Cerebellar nuclear complex (tissue), 1 donor: Measurements from ENCODE around the gene WDTC1.

Experiments
- DNase-seq, 2 experiments: peaks; one replicate each; lab custom pipeline; 2025; lab: John Stamatoyannopoulos, UW

The WDTC1 gene

DNA sequence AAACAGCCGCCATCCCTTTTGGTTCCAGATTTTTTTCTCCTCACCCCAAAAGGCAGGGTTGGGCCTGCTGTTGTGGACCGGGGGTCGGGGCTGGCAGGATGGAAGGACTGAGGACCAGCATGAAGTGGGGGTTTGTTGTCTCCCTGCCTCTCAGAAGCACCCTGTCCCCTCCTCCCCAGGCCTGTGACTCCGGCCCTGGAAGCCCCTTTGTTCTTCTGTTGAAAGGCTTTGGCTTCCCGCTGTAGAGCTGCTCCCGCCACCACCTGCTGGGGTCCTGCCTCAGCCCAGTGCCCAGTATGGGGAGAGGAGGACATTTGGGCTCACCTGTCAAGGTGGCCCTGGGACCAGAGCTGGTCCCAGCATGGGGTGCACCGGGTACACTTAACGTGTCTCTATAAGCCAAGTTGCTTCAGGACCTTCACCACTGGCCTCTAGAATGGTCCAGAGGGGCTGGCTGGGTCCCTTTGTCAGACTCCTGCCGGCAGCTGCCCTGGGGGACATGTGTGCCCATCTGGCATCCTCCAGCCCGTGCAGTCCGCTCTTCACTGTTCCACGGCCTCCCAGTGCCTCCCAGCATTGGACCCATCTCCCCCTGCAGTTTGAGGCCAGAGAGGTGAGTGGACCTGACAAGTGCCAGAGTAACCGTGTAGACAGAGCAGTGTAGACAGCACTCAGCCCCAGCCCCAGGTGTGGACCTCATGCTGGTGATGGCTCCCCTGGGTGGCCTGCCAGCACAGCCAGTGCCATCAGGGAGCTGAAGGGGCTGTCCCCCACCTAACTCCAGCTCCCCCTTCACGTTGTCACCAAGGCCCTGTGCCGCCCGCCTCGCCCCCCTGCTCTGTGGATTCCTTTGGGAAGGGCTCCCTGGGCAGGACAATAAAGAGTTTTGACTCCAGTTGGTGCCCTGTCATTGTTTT, 101.3 kb downstream of the WDTC1 start:
- no peak for DNase-seq

DNA sequence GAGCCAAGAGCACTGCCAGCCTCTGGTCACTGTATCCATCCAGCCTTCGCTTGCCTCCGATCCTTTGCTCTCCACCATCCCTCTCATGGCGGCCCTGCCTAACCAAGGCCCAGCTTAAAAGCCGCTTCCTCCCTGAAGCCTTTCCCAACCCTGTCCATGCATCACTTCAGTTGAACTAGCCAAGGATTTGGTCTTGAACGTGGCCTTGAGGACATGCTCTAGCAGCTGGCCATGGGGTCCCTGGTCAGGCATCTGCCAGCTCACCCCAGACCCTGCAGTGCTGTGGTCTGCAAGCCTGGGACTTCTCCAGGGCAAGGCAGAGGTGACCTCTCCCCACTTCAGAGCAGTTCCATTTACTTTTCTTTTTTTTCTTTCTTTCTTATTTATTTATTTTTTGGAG, 102.3 kb downstream of the WDTC1 start:
- no peak for DNase-seq

DNA sequence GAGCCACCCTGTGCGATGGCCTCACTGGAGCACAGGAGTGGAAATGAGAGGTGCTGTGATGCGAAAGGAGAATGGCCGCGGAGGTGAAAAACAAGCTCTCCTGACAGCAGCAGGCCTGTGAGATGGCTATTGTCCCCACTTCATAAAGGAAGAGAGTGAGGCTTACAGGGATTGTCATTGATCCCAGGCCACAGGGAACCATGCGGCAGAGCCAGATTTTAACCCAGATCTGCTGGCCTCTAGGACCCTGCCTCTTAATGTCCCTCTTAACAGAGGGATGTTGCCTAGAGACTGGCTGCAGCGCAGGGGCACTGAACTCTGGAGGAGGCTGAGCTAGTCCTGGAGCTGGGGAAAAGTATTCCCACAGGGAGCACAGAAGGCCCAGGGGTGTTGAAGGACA, 104.3 kb downstream of the WDTC1 start:
- DNase-seq: no peak

DNA sequence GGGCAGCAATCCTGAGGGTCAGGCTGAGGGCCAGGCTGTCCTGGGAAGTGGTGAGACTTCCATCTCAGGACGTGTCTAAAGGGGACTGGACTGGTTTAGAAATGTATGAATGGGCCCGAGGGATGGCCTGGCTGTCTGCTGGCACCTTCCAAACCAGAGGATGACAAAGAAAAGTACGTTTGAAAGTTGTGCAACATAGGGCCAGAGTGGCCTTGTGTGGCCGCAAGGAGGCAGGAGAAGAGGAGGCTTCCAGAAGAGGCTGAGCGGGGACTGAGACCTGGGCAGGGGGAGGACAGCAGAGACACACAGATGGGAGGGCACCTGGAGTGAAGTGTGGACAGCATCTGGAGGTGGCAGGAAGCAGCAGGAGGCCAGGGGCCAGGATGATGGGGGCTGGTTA, 104.8 kb downstream of the WDTC1 start:
- no peak for DNase-seq

DNA sequence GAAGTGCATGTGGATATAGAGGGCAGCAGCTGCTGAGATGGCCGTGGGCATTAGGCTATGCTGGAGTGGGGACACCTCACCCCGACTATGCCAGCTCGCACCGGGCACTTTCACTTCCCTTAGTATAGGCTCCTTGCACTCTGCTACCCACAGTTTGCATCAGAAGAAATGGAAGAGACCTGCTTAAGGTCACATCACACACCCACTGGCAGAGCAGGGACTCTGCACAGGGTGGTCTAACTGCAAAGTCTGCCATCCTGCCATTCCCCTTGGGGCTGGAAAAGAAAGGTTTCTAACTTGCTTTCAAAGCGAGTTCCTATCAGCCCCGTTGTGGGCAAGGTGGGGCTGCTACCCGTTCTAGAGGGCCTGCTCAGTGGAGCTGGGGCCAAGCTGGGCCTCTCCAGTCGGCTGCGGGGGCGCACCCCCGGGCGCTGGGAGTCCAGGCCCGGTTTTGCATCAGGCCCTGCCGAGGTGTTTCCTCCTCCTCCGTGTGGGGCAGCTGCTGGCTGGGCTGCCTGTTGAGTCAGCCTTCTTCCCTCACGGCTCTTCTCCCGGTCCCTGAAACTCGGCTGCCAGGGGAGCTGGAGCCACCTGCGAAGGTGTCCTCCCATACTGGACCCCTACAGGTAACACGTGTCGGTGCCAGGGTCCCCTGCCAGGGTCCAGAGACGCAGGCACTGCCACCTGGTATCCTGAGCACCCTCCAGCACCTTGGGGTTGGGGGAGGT, 107.3 kb downstream of the WDTC1 start, which contains the start of gene SYTL1:
Gene SYTL1, plus strand, starts transcription at position 498 of the 728 bp plus-strand sequence. CDS start 3,313 bp downstream, outside the sequence.
- DNase-seq: peak in 1 of 2 experiments; percentile 50

DNA sequence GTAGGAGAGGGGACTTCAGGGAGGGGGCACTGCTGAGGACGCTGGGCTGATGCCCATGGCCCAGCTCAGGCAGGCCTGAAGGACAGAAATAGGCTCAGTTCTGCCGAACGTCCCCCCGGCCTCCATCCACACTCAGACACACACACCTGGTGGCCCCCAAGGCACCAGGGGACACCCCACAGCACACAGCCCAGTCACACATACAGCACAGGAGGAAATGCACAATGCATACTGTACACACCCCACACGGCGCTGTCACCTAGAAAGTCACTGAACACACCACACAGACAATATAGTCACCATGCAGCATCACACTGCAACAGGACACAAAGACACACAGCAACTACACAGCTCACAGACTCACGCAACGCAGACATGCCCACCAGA, 108.0 kb downstream of the WDTC1 start:
- DNase-seq: no peak

DNA sequence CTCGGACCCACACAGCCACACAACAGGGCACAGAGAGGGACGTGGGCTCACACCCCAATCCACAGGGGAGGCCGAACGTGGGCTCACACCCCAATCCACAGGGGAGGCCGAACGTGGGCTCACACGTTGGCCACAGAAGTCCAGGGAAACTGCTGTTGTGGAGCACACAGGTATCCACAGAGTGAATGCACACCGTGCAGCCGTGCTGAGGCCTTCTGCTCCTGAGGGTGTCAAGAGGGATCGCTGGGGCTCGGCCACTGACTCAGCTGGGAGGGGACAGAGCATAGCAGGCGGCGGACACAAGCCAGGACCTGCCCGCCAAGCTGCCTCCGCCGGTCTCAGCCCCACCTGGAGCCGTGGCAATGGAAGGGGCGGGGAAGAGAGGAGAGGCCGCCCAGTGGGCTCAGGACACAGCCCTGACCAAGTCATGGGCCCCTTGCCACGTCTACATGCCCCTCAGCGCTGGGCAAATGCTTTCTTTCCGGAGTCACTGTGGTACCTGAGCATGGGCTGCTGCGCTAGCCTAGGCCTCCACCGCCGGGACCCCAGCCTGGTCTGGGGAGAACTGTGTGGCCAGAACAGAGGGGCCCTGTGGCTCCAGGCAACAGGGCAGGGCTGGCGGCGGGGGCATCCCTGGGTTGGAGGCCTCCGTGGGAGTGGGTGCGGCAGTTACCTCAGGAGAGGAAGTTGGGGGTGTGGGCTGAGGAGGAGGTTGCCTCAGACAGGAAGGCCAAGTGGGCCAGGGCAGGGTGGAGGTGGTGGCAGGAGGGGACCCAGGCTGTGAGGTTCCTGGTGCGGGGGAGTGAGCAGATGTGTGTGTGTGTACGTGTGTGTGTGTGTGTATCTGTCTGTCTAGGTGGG, 108.6 kb downstream of the WDTC1 start:
- peak in 1 of 2 experiments; percentile 43 for DNase-seq

DNA sequence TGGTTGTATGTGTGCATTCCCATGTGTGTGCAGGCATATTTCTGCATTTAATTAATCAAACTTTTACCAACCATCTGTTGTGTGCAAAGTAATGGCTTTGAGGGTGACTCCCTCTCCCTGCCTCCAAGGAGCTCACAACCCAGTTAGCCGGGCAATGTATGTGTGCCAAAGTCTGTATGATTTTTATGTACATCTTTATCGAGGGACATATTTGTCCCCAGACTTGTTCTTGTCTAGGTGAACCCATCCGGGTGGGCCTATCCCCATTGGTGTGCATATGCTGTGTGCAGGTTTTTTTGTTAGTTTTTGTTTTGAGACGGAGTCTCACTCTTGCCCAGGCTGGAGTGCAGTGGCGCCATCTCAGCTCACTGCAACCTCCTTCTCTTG, 109.2 kb downstream of the WDTC1 start:
- no peak for DNase-seq

DNA sequence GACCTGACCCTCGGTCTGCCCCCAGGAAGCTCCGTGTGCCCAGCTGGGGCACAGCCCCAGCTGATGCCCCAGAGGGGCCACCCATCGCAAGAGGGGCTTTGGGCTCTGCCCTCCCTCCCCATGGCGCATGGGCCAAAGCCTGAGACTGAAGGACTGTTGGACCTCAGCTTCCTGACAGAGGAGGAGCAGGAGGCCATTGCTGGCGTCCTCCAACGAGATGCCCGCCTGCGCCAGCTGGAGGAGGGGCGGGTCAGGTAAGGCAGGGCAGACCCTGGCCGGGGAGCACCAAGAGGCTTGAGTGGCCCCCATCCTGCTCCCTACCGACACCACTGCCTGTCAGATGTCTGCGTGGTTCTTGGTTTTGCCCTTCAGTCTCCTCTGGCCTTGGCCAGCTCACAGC, 110.8 kb downstream of the WDTC1 start:
- no peak for DNase-seq

DNA sequence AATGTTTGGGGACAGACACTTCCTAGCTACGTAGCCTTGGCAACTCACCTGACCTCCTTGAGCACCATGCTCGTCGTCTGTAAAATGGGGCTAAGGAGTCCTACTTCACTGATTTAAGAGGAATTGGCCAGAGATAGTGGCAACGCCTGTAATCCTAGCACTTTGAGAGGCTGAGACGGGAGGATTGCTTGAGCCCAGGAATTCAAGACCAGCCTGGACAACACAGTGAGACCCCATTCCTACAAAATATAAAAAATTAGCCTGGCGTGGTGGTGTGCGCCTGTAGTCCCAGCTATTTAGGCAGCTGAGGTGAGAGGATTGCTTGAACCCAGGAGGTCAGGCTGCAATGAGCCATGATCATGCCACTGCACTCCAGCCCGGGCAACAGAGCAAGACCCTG, 111.9 kb downstream of the WDTC1 start:
- no peak for DNase-seq

DNA sequence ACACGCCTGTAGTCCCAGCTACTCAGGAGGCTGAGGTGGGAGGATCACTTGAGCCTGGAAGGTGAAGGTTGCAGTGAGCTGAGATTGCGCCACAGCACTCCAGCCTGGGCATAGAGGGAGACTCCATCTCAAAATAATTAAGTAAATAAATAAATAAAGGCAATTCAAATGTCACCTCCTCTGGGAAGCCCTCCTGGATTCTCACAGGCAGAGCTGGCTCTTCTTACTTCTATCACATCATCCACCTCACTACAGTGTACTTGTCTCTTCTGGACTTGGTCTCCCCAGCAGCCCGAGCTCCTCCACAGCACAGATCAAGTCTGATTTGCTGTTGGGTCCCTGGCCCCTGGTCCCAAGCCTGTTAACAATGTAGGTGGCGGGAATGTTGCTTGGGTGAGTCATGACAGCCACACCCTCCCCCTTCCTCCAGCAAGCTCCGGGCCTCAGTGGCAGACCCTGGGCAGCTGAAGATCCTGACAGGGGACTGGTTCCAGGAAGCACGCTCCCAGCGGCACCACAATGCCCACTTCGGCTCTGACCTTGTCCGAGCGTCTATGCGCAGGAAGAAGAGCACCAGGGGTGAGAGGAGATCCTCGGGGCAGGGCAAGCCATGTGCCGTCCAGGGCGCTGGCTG, 112.7 kb downstream of the WDTC1 start:
- DNase-seq: no peak

DNA sequence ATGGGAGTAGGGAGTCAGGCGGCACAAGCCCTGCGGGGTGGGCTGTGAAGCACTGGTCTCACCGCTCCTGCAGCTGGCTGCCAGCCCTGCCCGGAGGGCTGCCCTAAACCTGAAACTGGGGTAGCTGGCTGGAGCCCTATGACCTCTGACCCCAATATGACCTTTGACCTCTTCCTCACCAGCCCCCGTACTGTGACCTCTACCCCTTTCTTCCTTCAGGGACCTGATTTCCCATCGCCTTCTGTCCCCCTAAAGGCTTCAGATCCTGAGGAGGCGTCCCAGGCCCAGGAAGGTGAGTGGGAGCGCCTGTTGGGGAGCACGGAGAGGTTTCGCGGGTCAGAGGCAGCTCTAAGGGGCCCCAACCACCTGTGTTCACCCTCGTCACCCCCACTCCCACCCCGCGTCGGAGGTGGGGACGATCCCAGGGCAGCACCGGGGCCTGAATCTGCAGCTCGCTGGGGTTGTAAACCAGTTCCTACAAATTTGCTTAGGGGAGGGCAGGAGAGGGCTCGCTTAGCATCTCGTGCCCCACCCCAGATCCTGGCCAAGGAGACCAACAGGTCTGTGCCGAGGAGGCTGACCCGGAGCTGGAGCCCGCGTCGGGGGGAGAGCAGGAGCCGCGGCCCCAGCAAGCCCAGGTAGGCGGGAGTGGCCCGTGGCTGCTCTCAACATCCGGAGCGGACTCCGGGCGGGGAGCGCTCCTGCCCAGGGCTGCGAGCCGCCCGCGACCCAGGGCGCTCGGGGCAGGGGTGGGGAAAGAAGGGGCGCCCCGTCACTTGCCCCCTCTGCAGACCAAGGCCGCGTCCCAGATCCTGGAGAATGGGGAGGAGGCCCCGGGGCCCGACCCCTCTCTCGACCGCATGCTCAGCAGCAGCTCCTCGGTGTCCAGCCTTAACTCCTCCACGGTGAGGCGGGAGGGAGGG, 114.7 kb downstream of the WDTC1 start:
- DNase-seq: peak in 1 of 2 experiments; percentile 20

DNA sequence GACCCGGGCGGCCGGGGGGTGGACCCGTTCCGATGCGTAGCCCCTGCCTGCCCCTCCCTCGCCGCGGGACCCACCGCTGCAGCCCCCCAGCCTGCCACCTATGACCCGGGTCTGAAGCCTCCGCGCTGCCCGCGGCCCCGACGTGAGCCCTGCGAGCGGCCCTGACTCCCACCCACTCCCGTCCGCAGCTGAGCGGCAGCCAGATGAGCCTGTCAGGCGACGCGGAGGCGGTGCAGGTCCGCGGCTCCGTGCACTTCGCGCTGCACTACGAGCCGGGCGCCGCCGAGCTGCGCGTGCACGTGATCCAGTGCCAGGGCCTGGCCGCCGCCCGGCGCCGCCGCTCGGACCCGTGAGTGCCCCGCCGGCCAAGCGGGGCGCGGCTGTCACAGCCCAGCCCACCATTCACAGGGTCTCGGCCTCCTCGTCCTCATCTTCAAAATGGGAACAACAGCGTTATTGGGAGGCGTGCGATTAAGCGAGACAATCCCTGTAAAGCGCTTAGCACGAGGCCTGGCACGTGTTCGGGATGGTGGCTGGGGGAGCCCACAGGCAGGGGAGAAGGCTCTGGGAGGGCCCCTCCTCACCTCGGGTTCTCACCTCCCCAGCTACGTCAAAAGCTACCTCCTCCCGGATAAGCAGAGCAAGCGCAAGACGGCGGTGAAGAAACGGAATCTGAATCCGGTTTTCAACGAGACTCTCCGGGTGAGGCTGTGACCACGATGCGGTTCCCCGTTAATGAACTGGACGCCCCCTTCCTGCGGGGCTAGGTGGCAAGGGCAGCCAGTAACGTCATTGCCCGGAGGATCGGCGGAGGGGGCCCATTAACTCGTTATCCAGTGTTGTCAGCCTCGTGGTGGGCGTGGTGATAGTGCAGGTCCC, 115.6 kb downstream of the WDTC1 start:
- no peak for DNase-seq

DNA sequence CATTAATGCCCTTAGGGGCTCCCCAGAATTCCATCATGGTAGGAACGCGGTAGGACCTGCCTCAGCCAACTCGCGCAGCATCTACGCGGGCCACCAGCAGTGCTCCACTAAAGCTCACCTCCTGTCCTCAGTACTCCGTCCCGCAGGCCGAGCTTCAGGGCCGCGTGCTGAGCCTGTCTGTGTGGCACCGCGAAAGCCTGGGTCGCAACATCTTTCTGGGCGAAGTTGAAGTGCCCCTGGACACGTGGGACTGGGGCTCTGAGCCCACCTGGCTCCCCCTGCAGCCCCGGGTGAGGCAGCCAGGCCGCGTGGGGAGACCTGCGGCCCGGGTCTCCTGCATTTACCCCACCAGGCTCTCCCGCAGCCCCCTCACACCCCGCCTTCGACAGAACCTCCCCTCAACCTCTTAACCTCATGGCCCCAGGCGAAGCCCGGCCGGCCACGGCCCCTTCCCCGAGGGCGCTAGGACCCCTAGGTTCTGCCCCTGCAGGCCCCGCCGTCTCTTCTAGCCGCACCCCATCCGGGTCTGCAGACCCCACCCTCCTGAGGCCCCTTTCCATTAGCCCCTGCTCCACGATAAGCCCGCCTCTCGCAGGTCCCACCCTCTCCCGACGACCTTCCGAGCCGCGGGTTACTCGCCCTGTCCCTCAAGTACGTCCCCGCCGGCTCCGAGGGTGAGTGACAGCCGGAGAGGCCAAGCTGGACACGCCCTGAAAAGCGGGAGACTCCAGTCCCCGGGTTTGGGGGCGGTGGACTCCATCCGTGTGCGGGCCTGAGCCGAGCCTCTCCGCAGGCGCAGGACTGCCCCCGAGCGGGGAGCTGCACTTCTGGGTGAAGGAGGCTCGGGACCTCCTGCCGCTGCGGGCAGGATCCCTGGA, 116.5 kb downstream of the WDTC1 start:
- no peak for DNase-seq

DNA sequence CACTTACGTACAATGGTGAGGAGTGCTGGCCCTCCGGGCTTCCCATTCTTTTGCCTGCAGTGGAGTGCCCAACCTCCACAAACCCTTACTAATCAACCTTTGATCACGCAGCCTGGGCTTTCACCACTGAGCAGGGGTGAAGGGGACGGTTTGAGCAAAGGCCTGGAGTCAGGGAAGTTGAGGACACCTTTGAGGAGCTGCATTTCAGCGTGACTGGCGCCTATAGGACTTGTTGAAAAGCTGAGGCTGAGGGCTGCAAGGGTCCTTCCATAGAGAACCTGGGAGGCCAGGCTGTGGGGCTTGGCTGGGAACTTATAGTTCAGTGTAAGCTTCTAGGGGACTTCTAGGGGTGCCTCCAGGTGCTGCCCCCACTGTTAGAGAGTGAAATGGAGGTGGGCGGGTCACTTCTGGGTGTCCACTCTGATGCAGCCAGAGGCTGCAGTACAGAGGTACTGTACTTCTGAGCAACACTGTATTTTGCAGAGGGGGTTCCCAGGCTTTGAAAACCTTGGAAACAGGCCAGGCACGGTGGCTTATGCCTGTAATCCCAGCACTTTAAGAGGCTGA, 117.2 kb downstream of the WDTC1 start:
- no peak for DNase-seq

DNA sequence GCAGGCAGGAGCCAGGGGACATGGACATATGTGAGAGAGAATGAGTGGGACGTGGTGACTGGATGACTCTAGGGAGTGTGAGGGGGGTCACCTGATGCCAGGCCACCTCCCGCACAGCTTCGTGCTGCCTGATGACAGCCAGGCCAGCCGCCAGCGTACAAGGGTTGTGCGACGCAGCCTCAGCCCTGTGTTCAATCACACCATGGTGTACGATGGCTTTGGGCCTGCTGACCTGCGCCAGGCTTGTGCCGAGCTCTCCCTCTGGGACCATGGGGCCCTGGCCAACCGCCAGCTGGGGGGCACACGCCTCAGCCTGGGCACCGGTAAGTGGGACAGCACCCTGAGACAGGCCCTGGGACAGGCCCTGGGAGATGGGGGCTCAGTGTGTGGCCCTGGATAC, 118.7 kb downstream of the WDTC1 start:
- no peak for DNase-seq

DNA sequence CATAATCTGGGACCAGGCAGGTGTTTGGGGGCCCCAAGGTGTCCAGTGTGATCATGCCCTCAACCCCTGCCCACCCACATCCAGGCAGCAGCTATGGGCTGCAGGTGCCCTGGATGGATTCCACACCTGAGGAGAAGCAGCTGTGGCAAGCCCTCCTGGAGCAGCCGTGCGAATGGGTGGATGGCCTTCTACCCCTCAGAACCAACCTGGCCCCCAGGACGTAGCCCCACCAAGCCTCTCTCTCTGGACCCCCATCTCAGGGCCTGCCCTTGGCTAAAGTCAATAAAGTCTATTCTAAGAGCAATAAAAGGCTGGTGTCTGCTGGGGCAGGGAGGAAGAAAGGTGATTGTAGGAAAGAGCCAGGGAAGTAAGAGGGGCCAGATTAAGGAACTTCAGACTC, 119.2 kb downstream of the WDTC1 start:
- no peak for DNase-seq

DNA sequence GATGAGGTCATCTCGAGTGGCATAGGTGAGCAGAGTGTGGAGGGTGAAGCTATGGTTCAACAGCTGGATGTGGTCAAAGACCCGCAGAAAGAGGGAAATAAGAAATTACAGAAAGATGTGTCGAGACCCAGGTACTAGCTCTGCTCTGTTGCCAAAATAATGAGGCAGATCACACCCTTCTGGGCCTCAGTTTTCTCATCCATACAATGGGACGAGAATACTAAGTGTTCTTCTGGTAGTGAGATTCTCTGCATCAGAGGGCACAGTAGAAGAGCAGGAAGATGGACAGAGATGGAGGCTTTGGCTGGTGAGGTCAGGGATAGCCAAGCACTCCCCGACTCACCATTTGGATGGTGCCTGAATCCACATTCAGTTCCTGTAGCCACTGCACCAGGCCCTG, 121.3 kb downstream of the WDTC1 start:
- no peak for DNase-seq
